RWPE2 (cell line): Measurements from ENCODE around the gene RASGRF1.

Source experiments
- ATAC-seq: fragments of 200-7000 bp; cut with Tn5 transposase; 3 replicates; pipeline ENCODE4 v1.9.1; 2021; ENCODE audit warnings: low read depth
- DNase-seq: peaks from one replicate; pipeline ENCODE4 v3.0.0-alpha.2; 2020; ENCODE audit warnings: low spot score
- H3K27ac ChIP-seq: fragments of 450-650 bp; 2 replicates; pipeline ENCODE4 v1.5.1; 2017; ENCODE audit warnings: mild to moderate bottlenecking; ENCODE audit not compliant: poor library complexity, severe bottlenecking
- H3K27me3 ChIP-seq: fragments of 250-450 bp; sonication (Bioruptor Pico); 2 replicates; pipeline ENCODE4 v1.5.1; 2021; ENCODE audit warnings: mild to moderate bottlenecking, moderate library complexity; ENCODE audit not compliant: insufficient read depth, poor library complexity, severe bottlenecking
- H3K36me3 ChIP-seq: fragments of 250-450 bp; sonication (Bioruptor Pico); 2 replicates; pipeline ENCODE4 v1.5.1; 2020; ENCODE audit warnings: low read depth, mild to moderate bottlenecking, moderate library complexity
- H3K4me1 ChIP-seq: fragments of 250-450 bp; sonication (Bioruptor Pico); 2 replicates; pipeline ENCODE4 v1.5.1; 2021; ENCODE audit warnings: mild to moderate bottlenecking, moderate library complexity; ENCODE audit not compliant: insufficient read depth, poor library complexity, severe bottlenecking
- H3K4me3 ChIP-seq: fragments of 250-450 bp; sonication (Bioruptor Pico); 2 replicates; pipeline ENCODE4 v1.5.1; 2021; ENCODE audit warnings: mild to moderate bottlenecking, moderate library complexity; ENCODE audit not compliant: severe bottlenecking
- H3K9me3 ChIP-seq: fragments of 250-450 bp; sonication (Bioruptor Pico); 2 replicates; pipeline ENCODE4 v1.5.1; 2021; ENCODE audit warnings: mild to moderate bottlenecking, moderate library complexity; ENCODE audit not compliant: severe bottlenecking
- TF ChIP-seq, protein P1 (sequence below): fragments of 450-650 bp; IDR thresholded peaks from one replicate; pipeline ENCODE4 v1.5.1; 2017; ENCODE audit warnings: mild to moderate bottlenecking, moderate library complexity; ENCODE audit not compliant: poor library complexity, severe bottlenecking

The RASGRF1 gene

DNA sequence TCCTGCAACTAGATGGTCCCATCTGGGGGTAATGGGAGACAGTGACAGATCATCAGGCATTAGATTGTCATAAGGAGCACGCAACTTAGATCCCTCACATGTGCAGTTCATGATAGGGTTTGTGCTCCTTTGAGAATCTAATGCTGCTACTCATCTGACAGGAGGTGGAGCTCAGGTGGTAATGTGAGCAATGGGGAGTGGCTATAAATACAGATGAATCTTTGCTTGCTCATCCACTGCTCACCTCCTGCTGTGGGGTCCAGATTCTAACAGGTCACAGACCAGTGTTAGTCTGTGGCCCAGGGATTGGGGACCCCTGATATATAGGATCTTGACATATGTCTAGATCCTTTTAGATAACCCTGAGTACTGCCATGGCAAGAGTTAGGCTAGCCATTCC, 52.7 kb downstream of the RASGRF1 start:
- H3K9me3 ChIP-seq = no peaks in the 10 kb centered on the region
- peak; percentile 69; the same call in 2 of the 3 replicates for ATAC-seq
- DNase-seq = peak; percentile 38
- no peak overlapping the region for H3K27ac ChIP-seq
- TF ChIP-seq, protein P1, sequence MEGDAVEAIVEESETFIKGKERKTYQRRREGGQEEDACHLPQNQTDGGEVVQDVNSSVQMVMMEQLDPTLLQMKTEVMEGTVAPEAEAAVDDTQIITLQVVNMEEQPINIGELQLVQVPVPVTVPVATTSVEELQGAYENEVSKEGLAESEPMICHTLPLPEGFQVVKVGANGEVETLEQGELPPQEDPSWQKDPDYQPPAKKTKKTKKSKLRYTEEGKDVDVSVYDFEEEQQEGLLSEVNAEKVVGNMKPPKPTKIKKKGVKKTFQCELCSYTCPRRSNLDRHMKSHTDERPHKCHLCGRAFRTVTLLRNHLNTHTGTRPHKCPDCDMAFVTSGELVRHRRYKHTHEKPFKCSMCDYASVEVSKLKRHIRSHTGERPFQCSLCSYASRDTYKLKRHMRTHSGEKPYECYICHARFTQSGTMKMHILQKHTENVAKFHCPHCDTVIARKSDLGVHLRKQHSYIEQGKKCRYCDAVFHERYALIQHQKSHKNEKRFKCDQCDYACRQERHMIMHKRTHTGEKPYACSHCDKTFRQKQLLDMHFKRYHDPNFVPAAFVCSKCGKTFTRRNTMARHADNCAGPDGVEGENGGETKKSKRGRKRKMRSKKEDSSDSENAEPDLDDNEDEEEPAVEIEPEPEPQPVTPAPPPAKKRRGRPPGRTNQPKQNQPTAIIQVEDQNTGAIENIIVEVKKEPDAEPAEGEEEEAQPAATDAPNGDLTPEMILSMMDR = no peak
- H3K27me3 ChIP-seq = no peaks in the 10 kb centered on the region
- no peaks in the 10 kb centered on the region for H3K36me3 ChIP-seq
- H3K4me1 ChIP-seq = peaks cover 3% of the 10 kb centered on the region
- no peak overlapping the region for H3K4me3 ChIP-seq

- TF ChIP-seq, protein P1 = no peak
- DNase-seq (no peak), ATAC-seq (no peak)
- no peak overlapping the region for H3K4me3 ChIP-seq
- no peaks in the 10 kb centered on the region for H3K36me3 ChIP-seq
- H3K4me1 ChIP-seq = peaks cover 3% of the 10 kb centered on the region
- H3K9me3 ChIP-seq = no peaks in the 10 kb centered on the region
- no peaks in the 10 kb centered on the region for H3K27me3 ChIP-seq
- H3K27ac ChIP-seq = no peak overlapping the region
Measured at GRCh38 chr15:79036323-79036722, 54.3 kb downstream of the RASGRF1 start.

DNA sequence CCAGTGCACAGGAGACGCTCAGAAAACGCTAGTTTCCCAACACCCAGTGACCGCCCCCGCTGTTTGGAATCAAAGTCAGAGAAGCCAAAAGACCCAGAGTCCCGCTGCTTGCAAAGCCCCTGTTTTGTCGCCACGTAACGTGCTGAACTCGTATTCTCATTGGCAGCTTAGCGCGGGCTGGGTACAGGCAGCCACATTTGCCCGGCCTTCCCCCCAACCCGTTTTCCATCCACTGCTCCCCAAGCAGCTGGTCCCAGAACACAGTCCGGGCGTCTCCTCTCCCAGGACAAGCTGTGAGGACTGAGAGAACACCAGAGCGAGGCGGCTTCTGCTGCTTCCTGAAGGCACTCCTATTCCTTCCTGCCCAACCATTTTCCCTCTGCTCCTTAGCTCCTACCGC, 54.8 kb downstream of the RASGRF1 start:
- ATAC-seq = no peak
- H3K36me3 ChIP-seq = no peaks in the 10 kb centered on the region
- DNase-seq = no peak
- no peaks in the 10 kb centered on the region for H3K9me3 ChIP-seq
- TF ChIP-seq, protein P1 = no peak
- H3K4me3 ChIP-seq = no peak overlapping the region
- H3K27me3 ChIP-seq = no peaks in the 10 kb centered on the region
- H3K4me1 ChIP-seq = peaks cover 3% of the 10 kb centered on the region
- no peak overlapping the region for H3K27ac ChIP-seq

DNA sequence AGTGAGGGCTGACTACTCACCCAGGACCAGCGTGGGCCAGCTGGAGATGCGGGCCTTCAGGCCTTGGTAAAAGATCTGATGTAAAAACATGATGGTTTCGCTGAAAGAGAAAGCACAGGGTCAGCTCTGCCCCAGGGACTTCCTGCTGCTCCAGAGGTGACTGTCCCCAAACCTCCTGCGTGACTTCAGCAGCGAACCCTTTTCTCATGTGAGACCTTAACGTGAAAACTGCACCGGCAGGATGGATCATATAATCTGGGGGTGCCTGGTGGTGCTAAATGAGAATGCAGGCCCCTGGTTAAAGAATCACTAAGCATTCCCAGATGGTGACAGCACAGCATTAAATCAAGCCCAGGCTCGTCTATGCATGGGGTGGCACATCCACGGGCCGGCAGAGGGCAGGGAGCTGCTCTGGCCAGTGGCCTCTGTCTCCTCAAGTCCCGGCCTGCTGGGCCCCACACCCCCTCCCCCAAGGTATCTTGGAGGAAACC, 55.4 kb downstream of the RASGRF1 start:
- Histone ChIP-seq H3K9me3 (no peaks in the 10 kb centered on the region), H3K36me3 (no peaks in the 10 kb centered on the region), H3K4me1 (peaks cover 3% of the 10 kb centered on the region), H3K27ac (no peak overlapping the region), H3K27me3 (no peaks in the 10 kb centered on the region), H3K4me3 (no peak overlapping the region)
- ATAC-seq = peak; percentile 88
- no peak for DNase-seq
- TF ChIP-seq, protein P1 = peak; percentile 67

GRCh38 chr15:79034284-79034683, 56.3 kb downstream of the RASGRF1 start:
- Histone ChIP-seq H3K27ac (no peak overlapping the region), H3K36me3 (no peaks in the 10 kb centered on the region), H3K27me3 (no peaks in the 10 kb centered on the region), H3K4me3 (no peak overlapping the region), H3K9me3 (no peaks in the 10 kb centered on the region), H3K4me1 (peaks cover 3% of the 10 kb centered on the region)
- ATAC-seq = no peak
- TF ChIP-seq, protein P1 = no peak
- DNase-seq = no peak
